GM06990 (cell line): ENCODE data around the gene CDR2.

Source experiments
- DNase-seq: peaks from one replicate; pipeline ENCODE4 v3.0.0-alpha.2; 2011; ENCODE audit not compliant: insufficient read length; ENCODE audit errors: extremely low read depth
- H3K27me3 ChIP-seq: replicated peaks from 2 replicates; pipeline ENCODE4 v1.6.0; 2011; ENCODE audit warnings: low read length; ENCODE audit not compliant: control insufficient read depth, insufficient read depth
- H3K36me3 ChIP-seq: 2 replicates; pipeline ENCODE4 v1.5.1; 2011; ENCODE audit warnings: low read length; ENCODE audit not compliant: control insufficient read depth, insufficient read depth
- H3K4me3 ChIP-seq: replicated peaks from 2 replicates; pipeline ENCODE4 v1.5.1; 2011; ENCODE audit warnings: low read depth, mild to moderate bottlenecking, control low read depth, low read length
- CTCF ChIP-seq: IDR thresholded peaks from 2 replicates; pipeline ENCODE4 v1.5.1; 2011; ENCODE audit warnings: low read length, control low read depth, mild to moderate bottlenecking, inconsistent platforms; ENCODE audit not compliant: insufficient read depth, poor library complexity, severe bottlenecking

CDR2 gene

DNA sequence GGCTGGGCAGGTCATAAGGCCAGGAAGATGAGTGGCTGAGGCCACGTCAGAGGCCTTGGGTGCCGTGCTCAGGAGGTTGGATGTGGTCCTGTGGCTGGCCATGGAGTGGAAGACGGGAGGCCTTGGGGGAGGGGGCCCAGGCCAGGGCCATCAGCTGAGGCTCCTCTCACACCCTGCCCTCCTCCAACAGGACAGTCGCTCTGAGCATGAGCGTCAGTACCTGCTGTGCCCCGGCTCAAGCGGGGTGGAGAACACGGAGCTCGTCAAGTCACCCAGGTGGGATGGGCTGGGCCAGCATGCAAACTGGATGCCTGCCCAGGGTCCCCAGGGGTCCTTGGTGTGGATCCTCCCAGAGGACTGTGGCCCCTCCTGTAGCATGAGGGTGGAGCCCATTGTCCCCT lies 58.0 kb downstream of the CDR2 start:
- H3K36me3 ChIP-seq: peaks cover 34% of the 10 kb centered on the region
- no peak for TF ChIP-seq CTCF
- no peak overlapping the region for H3K4me3 ChIP-seq
- no peak for DNase-seq
- H3K27me3 ChIP-seq: no peaks in the 10 kb centered on the region

DNA sequence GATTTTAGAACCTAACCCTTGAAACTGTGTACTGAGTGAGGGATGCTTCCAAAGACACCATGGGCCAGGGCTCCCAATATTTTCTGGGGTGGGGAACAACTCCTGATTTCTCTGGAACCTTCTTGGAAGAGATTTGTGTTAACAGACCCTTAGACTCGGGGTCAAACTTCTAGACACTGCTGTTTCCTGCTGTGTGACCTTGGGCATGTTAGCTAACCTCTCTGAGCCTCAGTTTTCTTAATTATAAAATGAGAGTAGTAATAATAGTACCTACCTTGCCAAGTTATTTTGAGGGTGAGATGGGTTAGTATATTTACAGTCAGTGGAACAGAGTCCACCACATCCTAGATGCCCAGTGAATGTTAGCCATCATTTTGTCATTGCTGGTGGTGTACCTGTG lies 58.4 kb downstream of the CDR2 start:
- no peak for TF ChIP-seq CTCF
- no peak for DNase-seq
- Histone ChIP-seq H3K4me3 (no peak overlapping the region), H3K27me3 (no peaks in the 10 kb centered on the region), H3K36me3 (peaks cover 34% of the 10 kb centered on the region)

- TF ChIP-seq CTCF: no peak
- peaks cover 35% of the 10 kb centered on the region for H3K36me3 ChIP-seq
Measured at GRCh38 chr16:22314661-22315626, 59.5 kb downstream of the CDR2 start.

GRCh38 chr16:22313876-22314470 lies 60.4 kb downstream of the CDR2 start:
- no peak for TF ChIP-seq CTCF
- Histone ChIP-seq H3K36me3 (peaks cover 43% of the 10 kb centered on the region), H3K27me3 (no peaks in the 10 kb centered on the region), H3K4me3 (no peak overlapping the region)
- no peak for DNase-seq

More at GRCh38 chr16:22314661-22315626, 59.5 kb downstream of the CDR2 start:
- no peak overlapping the region for H3K4me3 ChIP-seq
- H3K27me3 ChIP-seq: no peaks in the 10 kb centered on the region
- DNase-seq: no peak

- no peak for DNase-seq
- no peak for TF ChIP-seq CTCF
- Histone ChIP-seq H3K27me3 (no peaks in the 10 kb centered on the region), H3K4me3 (no peak overlapping the region), H3K36me3 (peaks cover 43% of the 10 kb centered on the region)
Measured at GRCh38 chr16:22312897-22313781, 61.3 kb downstream of the CDR2 start.
